Loucy (cell line): ENCODE results near the gene OR6C70.

Source experiments
- CTCF ChIP-seq: fragments of 200-600 bp; sonication (generic); conservative IDR thresholded peaks from 2 replicates; pipeline ENCODE4 v1.5.1; 2014; ENCODE audit warnings: mild to moderate bottlenecking, antibody characterized with exemption, low read length
- EZH2phosphoT487 ChIP-seq: fragments of 200-600 bp; IDR thresholded peaks from 2 replicates; pipeline ENCODE4 v1.6.1; 2018; ENCODE audit warnings: antibody characterized with exemption, mild to moderate bottlenecking, moderate library complexity, borderline replicate concordance

GRCh38 chr12:55499810-55500252 is 29.9 kb upstream of the OR6C70 start:
- TF ChIP-seq CTCF: no peak
- no peak for TF ChIP-seq EZH2phosphoT487
